Endothelial cell of umbilical vein (primary cell): ENCODE measurements around the gene AP4M1. TPM values are rescaled to one million over a fixed set of nuclear protein-coding genes. Genes with fewer than 3 reads are reported as not detected.

Experiments used
- BruUV-seq: library from RNA; stranded (reverse); fragments of 400-500 nt; replicated peaks from 2 replicates; lab custom pipeline; 2021; lab: Mats Ljungman, UMichigan
- CTCF ChIA-PET: fragments of 300-600, 350-600 bp; sonication (Branson Sonifier 250); formaldehyde crosslinking; loops from one replicate; lab custom pipeline; 2021; ENCODE audit warnings: antibody characterized with exemption, inconsistent platforms; lab: Charles Lee
- POLR2A ChIA-PET: fragments of 300-600, 350-600 bp; sonication (Branson Sonifier 250); formaldehyde crosslinking; loops from one replicate; lab custom pipeline; 2021; ENCODE audit warnings: antibody characterized with exemption, inconsistent platforms; lab: Charles Lee
- DNase-seq: peaks from one replicate; pipeline ENCODE4 v3.0.0-alpha.2; 2011; ENCODE audit warnings: low read depth, low spot score
- FAIRE-seq: peaks from 2 replicates; lab custom pipeline; 2011; peaks lifted over from hg19 to GRCh38; lab: Jason Lieb, UNC
- H2AFZ ChIP-seq: 2 replicates; pipeline ENCODE4 v1.6.0; 2012; ENCODE audit warnings: low read depth, low read length, control low read depth, inconsistent platforms
- H3K27ac ChIP-seq: 2 replicates; pipeline ENCODE4 v1.5.1; 2011; ENCODE audit warnings: low read depth, mild to moderate bottlenecking, control low read depth, low read length, moderate library complexity; ENCODE audit not compliant: insufficient read depth
- H3K27me3 ChIP-seq, 2 experiments: 2 replicates each; pipeline versions ENCODE4 v1.6.0 to v1.6.1; 2011; ENCODE audit warnings: low read length in 2 of 2, mixed read lengths in 1 of 2; ENCODE audit not compliant: control insufficient read depth in 2 of 2, insufficient read depth in 2 of 2
- H3K36me3 ChIP-seq, 2 experiments: 2 replicates in 1 of 2; 3 replicates in 1 of 2; pipeline ENCODE4 v1.5.1; 2011; ENCODE audit warnings: low read length in 2 of 2, mild to moderate bottlenecking in 1 of 2, moderate library complexity in 1 of 2; ENCODE audit not compliant: control insufficient read depth in 2 of 2, insufficient read depth in 2 of 2; ENCODE audit errors: extremely low read depth in 1 of 2
- H3K4me1 ChIP-seq: 3 replicates; pipeline ENCODE4 v1.5.1; 2011; ENCODE audit warnings: mild to moderate bottlenecking, low read length; ENCODE audit not compliant: control insufficient read depth, insufficient read depth; ENCODE audit errors: extremely low read depth
- H3K4me2 ChIP-seq: 2 replicates; pipeline ENCODE4 v1.6.1; 2011; ENCODE audit warnings: low read length, control low read depth, mixed read lengths; ENCODE audit not compliant: insufficient read depth
- H3K4me3 ChIP-seq, 3 experiments: fragments of 200-600 bp in 1 of 3; sonication (generic), shearing (Covaris generic) in 1 of 3; replicated peaks in 1 of 3; 2 replicates each; pipeline ENCODE4 v1.5.1; 2011 to 2016; ENCODE audit warnings: control low read depth in 3 of 3, low read length in 3 of 3, mild to moderate bottlenecking in 2 of 3, inconsistent platforms in 1 of 3, low read depth in 1 of 3, moderate library complexity in 1 of 3; ENCODE audit not compliant: insufficient read depth in 1 of 3
- H3K79me2 ChIP-seq: 2 replicates; pipeline ENCODE4 v1.6.0; 2012; ENCODE audit warnings: low read length, inconsistent platforms; ENCODE audit not compliant: control insufficient read depth, insufficient read depth
- H3K9ac ChIP-seq: replicated peaks from 2 replicates; pipeline ENCODE3; 2011; ENCODE audit warnings: low read length, control low read depth; ENCODE audit not compliant: insufficient read depth; ENCODE audit errors: extremely low read depth
- H3K9me1 ChIP-seq: replicated peaks from 3 replicates; pipeline ENCODE4 v1.6.0; 2011; ENCODE audit warnings: mild to moderate bottlenecking, low read length; ENCODE audit not compliant: control insufficient read depth, insufficient read depth; ENCODE audit errors: extremely low read depth
- H3K9me3 ChIP-seq: replicated peaks from 2 replicates; pipeline ENCODE4 v1.5.1; 2012; ENCODE audit warnings: low read length, inconsistent platforms; ENCODE audit not compliant: control insufficient read depth, insufficient read depth
- H4K20me1 ChIP-seq: replicated peaks from 2 replicates; pipeline ENCODE3; 2011; ENCODE audit warnings: mild to moderate bottlenecking, low read length; ENCODE audit not compliant: control insufficient read depth, insufficient read depth; ENCODE audit errors: extremely low read depth
- EZH2 ChIP-seq: IDR thresholded peaks from 2 replicates; pipeline ENCODE4 v1.6.1; 2012; ENCODE audit warnings: borderline replicate concordance, low read depth, mild to moderate bottlenecking, moderate library complexity, low read length, inconsistent platforms; ENCODE audit not compliant: severe bottlenecking
- FOS ChIP-seq: IDR thresholded peaks from 2 replicates; pipeline ENCODE4 v1.6.1; 2011; ENCODE audit warnings: mild to moderate bottlenecking, low read length, moderate library complexity, borderline replicate concordance; ENCODE audit not compliant: insufficient read depth
- GATA2 ChIP-seq: IDR thresholded peaks from 2 replicates; pipeline ENCODE4 v1.7.0; 2011; ENCODE audit warnings: low read depth, mild to moderate bottlenecking, moderate library complexity, mixed read lengths, low read length; ENCODE audit not compliant: insufficient read length, insufficient read depth
- JUN ChIP-seq: IDR thresholded peaks from 2 replicates; pipeline ENCODE4 v1.6.1; 2011; ENCODE audit warnings: borderline replicate concordance, low read depth; ENCODE audit not compliant: insufficient read length, insufficient read depth
- MAX ChIP-seq: IDR thresholded peaks from 2 replicates; pipeline ENCODE4 v1.6.1; 2011; ENCODE audit not compliant: insufficient read depth, insufficient read length
- MYC ChIP-seq: IDR thresholded peaks from one replicate; pipeline ENCODE4 v1.6.1; 2011; ENCODE audit warnings: mild to moderate bottlenecking, low read depth, low read length
- POLR2A ChIP-seq: IDR thresholded peaks from 2 replicates; pipeline ENCODE4 v1.6.1; 2012; ENCODE audit warnings: low read depth, mild to moderate bottlenecking, control low read depth, low read length
- POLR2AphosphoS5 ChIP-seq: IDR thresholded peaks from 2 replicates; pipeline ENCODE4 v1.6.1; 2012; ENCODE audit warnings: low read depth, mild to moderate bottlenecking, control low read depth, low read length, moderate library complexity; ENCODE audit not compliant: insufficient read depth
- dilution Hi-C: fragments of 300-500 bp; cut with MboI; formaldehyde crosslinking; loops from one replicate; pipeline ENCODE4 v1.15.0; 2019; ENCODE audit warnings: low sequenced_read_pairs; ENCODE audit not compliant: extremely low pct_ligation_motif_present
- intact Hi-C: fragments of 100-400 bp; cut with micrococcal nuclease; formaldehyde crosslinking; loops from one replicate; pipeline ENCODE4 v1.10.0; 2022
- microRNA counts: library from miRNA; unstranded; fragments of <30 nt; microRNA quantifications from one replicate; lab custom pipeline; 2016
- microRNA-seq: library from miRNA; unstranded; fragments of <30 nt; microRNA quantifications from one replicate; pipeline ENCODE4 v1.2.0, GENCODE V29; 2021; ENCODE audit warnings: borderline number of aligned reads, borderline replicate concordance
- polyA plus RNA-seq, 4 experiments: library from polyadenylated mRNA; depleted of rRNA in 3 of 4; stranded (reverse) in 3 of 4; unstranded in 1 of 4; fragments of >200 nt; gene quantifications; 2 replicates each; pipeline versions ENCODE4 v1.2.1 to v1.2.3, GENCODE V29; 2011 to 2012; ENCODE audit warnings: missing spikeins in 1 of 4
- small RNA-seq: library from RNA; depleted of rRNA; stranded (forward); fragments of <200 nt; gene quantifications from one replicate; pipeline ENCODE3, GENCODE V24; 2012; ENCODE audit warnings: low replicate concordance, low read depth; ENCODE audit not compliant: insufficient read depth, insufficient read length
- total RNA-seq: library from RNA; stranded (reverse); gene quantifications from 2 replicates; pipeline ENCODE4 v1.2.3, GENCODE V29; 2021
- TF ChIP-seq, protein P1 (sequence below), 2 donors: IDR thresholded peaks; 1 replicate in 1 of 2; 2 replicates in 1 of 2; pipeline ENCODE4 v1.5.1; 2011; ENCODE audit warnings: low read length in 2 of 2, mild to moderate bottlenecking in 2 of 2, moderate library complexity in 2 of 2, control low read depth in 1 of 2, inconsistent platforms in 1 of 2, low read depth in 1 of 2; ENCODE audit not compliant: insufficient read depth in 1 of 2; ENCODE audit errors: extremely low read depth in 1 of 2

Gene AP4M1
- total and polyA plus RNA-seq, 2 donors (not counting 3 experiments of a cell fraction or from before 2014, with no cell fraction given) = 20.5 to 27.4 TPM

- CTCF ChIA-PET = interaction anchor here (1.0 to 3.0 kb wide), 6 partner anchors 9 to 250 kb away, joined by 3 to 10 read pairs (median 5); partner anchors contain the start of genes GAL3ST4 and LAMTOR4
- POLR2A ChIA-PET = interaction anchor here (0.5 kb wide), 1 partner anchor 20 kb away, joined by 3 read pairs; the partner anchor contains the start of gene GPC2
Measured at GRCh38 chr7:100157334-100158228, 56.1 kb downstream of the AP4M1 start.

More at GRCh38 chr7:100157334-100158228, 56.1 kb downstream of the AP4M1 start:
- TF ChIP-seq JUN (peak; percentile 5), GATA2 (no peak), MAX (no peak), MYC (no peak), FOS (no peak), EZH2 (no peak), POLR2A (no peak), POLR2AphosphoS5 (peak; percentile 7)
- TF ChIP-seq, protein P1, sequence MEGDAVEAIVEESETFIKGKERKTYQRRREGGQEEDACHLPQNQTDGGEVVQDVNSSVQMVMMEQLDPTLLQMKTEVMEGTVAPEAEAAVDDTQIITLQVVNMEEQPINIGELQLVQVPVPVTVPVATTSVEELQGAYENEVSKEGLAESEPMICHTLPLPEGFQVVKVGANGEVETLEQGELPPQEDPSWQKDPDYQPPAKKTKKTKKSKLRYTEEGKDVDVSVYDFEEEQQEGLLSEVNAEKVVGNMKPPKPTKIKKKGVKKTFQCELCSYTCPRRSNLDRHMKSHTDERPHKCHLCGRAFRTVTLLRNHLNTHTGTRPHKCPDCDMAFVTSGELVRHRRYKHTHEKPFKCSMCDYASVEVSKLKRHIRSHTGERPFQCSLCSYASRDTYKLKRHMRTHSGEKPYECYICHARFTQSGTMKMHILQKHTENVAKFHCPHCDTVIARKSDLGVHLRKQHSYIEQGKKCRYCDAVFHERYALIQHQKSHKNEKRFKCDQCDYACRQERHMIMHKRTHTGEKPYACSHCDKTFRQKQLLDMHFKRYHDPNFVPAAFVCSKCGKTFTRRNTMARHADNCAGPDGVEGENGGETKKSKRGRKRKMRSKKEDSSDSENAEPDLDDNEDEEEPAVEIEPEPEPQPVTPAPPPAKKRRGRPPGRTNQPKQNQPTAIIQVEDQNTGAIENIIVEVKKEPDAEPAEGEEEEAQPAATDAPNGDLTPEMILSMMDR (IDR thresholded peaks at IDR 0.05; ENCODE audit: extremely low read depth in 1 of 2, insufficient read depth in 1 of 2, low read depth in 1 of 2, low read length in 2 of 2) = peak in 1 of 2 donors; percentile 33
- intact Hi-C loops = loop anchor here (1.0 to 2.0 kb wide), 4 partner anchors 9 to 57 kb away; partner anchors contain the start of genes AP4M1, GAL3ST4, GPC2 and LAMTOR4
- DNase-seq = peak; percentile 36
- H3K27ac ChIP-seq = peak overlapping the region; percentile 6
- peak overlapping the region; percentile 90 for H3K4me2 ChIP-seq
- no peaks in the 10 kb centered on the region for H3K27me3 ChIP-seq
- dilution Hi-C loops = no loop called here
- no peaks in the 10 kb centered on the region for H3K9me3 ChIP-seq
- peak overlapping the region; percentile 56 for H3K9ac ChIP-seq
- H3K36me3 ChIP-seq = peaks cover 0 to 17% of the 10 kb centered on the region in 2 experiments
- H4K20me1 ChIP-seq = no peaks in the 10 kb centered on the region
- BruUV-seq = no TSS peak
- no peaks in the 10 kb centered on the region for H3K9me1 ChIP-seq
- no peaks in the 10 kb centered on the region for H3K79me2 ChIP-seq
- H3K4me3 ChIP-seq = peak overlapping the region; percentile 56 to 86 (median 66)
- H2AFZ ChIP-seq = no peak overlapping the region
- peaks cover 14% of the 10 kb centered on the region for H3K4me1 ChIP-seq
- FAIRE-seq = peak; percentile 67

MicroRNA genes within 50 kb of the gene (microRNA counts, 767-probe panel; counts per million panel counts)
- microRNA hsa-miR-106b-5p (lab: Ali Mortazavi, UCI) (723 counts per million, percentile 96 among the panel's probes with 10 or more counts), microRNA hsa-miR-25-3p (lab: Ali Mortazavi, UCI) (15,144 counts per million, percentile 98 among the panel's probes with 10 or more counts), microRNA hsa-miR-93-5p (lab: Ali Mortazavi, UCI) (17,996 counts per million, percentile 98 among the panel's probes with 10 or more counts)

Small RNA genes within 50 kb of the gene (microRNA-seq; reads per million reads assigned to microRNA genes)
- gene MIR106B = 1,959 reads per million, percentile 88 among the genes with 10 or more reads in this experiment
- 188 reads per million, percentile 65 among the genes with 10 or more reads in this experiment for gene MIR25
- not detected for gene MIR4658
- 3,260 reads per million, percentile 92 among the genes with 10 or more reads in this experiment for gene MIR93

Small RNA genes within 50 kb of the gene (small RNA-seq; reads per million reads assigned to genes)
- gene MIR106B = 1,874 reads per million, percentile 100 among the genes with 10 or more reads in this experiment
- gene MIR25 = 1,302 reads per million, percentile 100 among the genes with 10 or more reads in this experiment
- gene MIR93 = 472 reads per million, percentile 99 among the genes with 10 or more reads in this experiment

Other genes with a start within 250 kb of the AP4M1 start
- gene OR2AE1, start 224.6 kb upstream of the AP4M1 start, total RNA-seq = 0.51 TPM in 1 of 2 replicates, not detected in the other
- gene OR2AE1, start 224.6 kb upstream of the AP4M1 start, polyA plus RNA-seq = 0.13 and 0.18 TPM in 2 replicates
- gene TRIM4, start 182.1 kb upstream of the AP4M1 start, total RNA-seq = 19.1 and 22.1 TPM in 2 replicates
- gene TRIM4, start 182.1 kb upstream of the AP4M1 start, polyA plus RNA-seq = 10.3 and 13.0 TPM in 2 replicates
- gene GJC3, start 172.0 kb upstream of the AP4M1 start, total RNA-seq = not detected in 2 replicates
- gene GJC3, start 172.0 kb upstream of the AP4M1 start, polyA plus RNA-seq = 0.28 and 0.33 TPM in 2 replicates
- not detected in 2 replicates for gene AZGP1, start 125.6 kb upstream of the AP4M1 start, total RNA-seq
- gene AZGP1, start 125.6 kb upstream of the AP4M1 start, polyA plus RNA-seq = not detected in 2 replicates
- 52.8 and 57.8 TPM in 2 replicates for gene ZKSCAN1, start 86.0 kb upstream of the AP4M1 start, total RNA-seq
- 9.4 and 12.3 TPM in 2 replicates for gene ZKSCAN1, start 86.0 kb upstream of the AP4M1 start, polyA plus RNA-seq
- 7.4 and 7.7 TPM in 2 replicates for gene ZSCAN21, start 51.9 kb upstream of the AP4M1 start, total RNA-seq
- 6.5 and 7.7 TPM in 2 replicates for gene ZSCAN21, start 51.9 kb upstream of the AP4M1 start, polyA plus RNA-seq
- 30.9 and 31.1 TPM in 2 replicates for gene ZNF3, start 19.9 kb upstream of the AP4M1 start, total RNA-seq
- gene ZNF3, start 19.9 kb upstream of the AP4M1 start, polyA plus RNA-seq = 20.1 and 21.8 TPM in 2 replicates
- 168 and 188 TPM in 2 replicates for gene COPS6, start 12.7 kb upstream of the AP4M1 start, total RNA-seq
- 251 and 268 TPM in 2 replicates for gene COPS6, start 12.7 kb upstream of the AP4M1 start, polyA plus RNA-seq
- 183 and 187 TPM in 2 replicates for gene MCM7, start 246 bp upstream of the AP4M1 start, total RNA-seq
- 145 and 156 TPM in 2 replicates for gene MCM7, start 246 bp upstream of the AP4M1 start, polyA plus RNA-seq
- gene TAF6, start 17.7 kb downstream of the AP4M1 start, total RNA-seq = 64.6 and 67.3 TPM in 2 replicates
- gene TAF6, start 17.7 kb downstream of the AP4M1 start, polyA plus RNA-seq = 32.7 and 34.1 TPM in 2 replicates
- gene CNPY4, start 18.0 kb downstream of the AP4M1 start, total RNA-seq = 18.0 and 33.7 TPM in 2 replicates
- gene CNPY4, start 18.0 kb downstream of the AP4M1 start, polyA plus RNA-seq = 22.6 and 28.6 TPM in 2 replicates
- gene MBLAC1, start 25.3 kb downstream of the AP4M1 start, total RNA-seq = 1.3 and 1.8 TPM in 2 replicates
- gene MBLAC1, start 25.3 kb downstream of the AP4M1 start, polyA plus RNA-seq = 1.8 and 2.1 TPM in 2 replicates
- gene LAMTOR4, start 47.3 kb downstream of the AP4M1 start, total RNA-seq = 139 and 140 TPM in 2 replicates
- 492 and 520 TPM in 2 replicates for gene LAMTOR4, start 47.3 kb downstream of the AP4M1 start, polyA plus RNA-seq
- 23.0 and 24.0 TPM in 2 replicates for gene TRAPPC14, start 57.1 kb downstream of the AP4M1 start, total RNA-seq
- gene TRAPPC14, start 57.1 kb downstream of the AP4M1 start, polyA plus RNA-seq = 13.3 and 15.6 TPM in 2 replicates
- 6.6 and 7.9 TPM in 2 replicates for gene GAL3ST4, start 67.0 kb downstream of the AP4M1 start, total RNA-seq
- 14.6 and 16.7 TPM in 2 replicates for gene GAL3ST4, start 67.0 kb downstream of the AP4M1 start, polyA plus RNA-seq
- 17.5 and 20.9 TPM in 2 replicates for gene GPC2, start 75.7 kb downstream of the AP4M1 start, total RNA-seq
- gene GPC2, start 75.7 kb downstream of the AP4M1 start, polyA plus RNA-seq = 9.2 and 10.7 TPM in 2 replicates
- gene STAG3, start 76.3 kb downstream of the AP4M1 start, total RNA-seq = 0.55 and 1.4 TPM in 2 replicates
- 0.29 and 0.40 TPM in 2 replicates for gene STAG3, start 76.3 kb downstream of the AP4M1 start, polyA plus RNA-seq
- 0.80 TPM in 1 of 2 replicates, not detected in the other for gene PVRIG, start 118.3 kb downstream of the AP4M1 start, total RNA-seq
- gene PVRIG, start 118.3 kb downstream of the AP4M1 start, polyA plus RNA-seq = not detected in 2 replicates
- not detected in 2 replicates for gene SPDYE3, start 206.1 kb downstream of the AP4M1 start, total RNA-seq
- not detected in 2 replicates for gene SPDYE3, start 206.1 kb downstream of the AP4M1 start, polyA plus RNA-seq